GM21619 (cell line): ENCODE results near the gene GDF11.
A peak's percentile ranks its signal among the peaks of the same experiment; 100 is the strongest.

Experiments
- ATAC-seq: cut with Tn5 transposase; IDR thresholded peaks from one replicate; pipeline ENCODE4 v1.9.1; 2021; ENCODE audit not compliant: unreplicated experiment

Gene GDF11

DNA sequence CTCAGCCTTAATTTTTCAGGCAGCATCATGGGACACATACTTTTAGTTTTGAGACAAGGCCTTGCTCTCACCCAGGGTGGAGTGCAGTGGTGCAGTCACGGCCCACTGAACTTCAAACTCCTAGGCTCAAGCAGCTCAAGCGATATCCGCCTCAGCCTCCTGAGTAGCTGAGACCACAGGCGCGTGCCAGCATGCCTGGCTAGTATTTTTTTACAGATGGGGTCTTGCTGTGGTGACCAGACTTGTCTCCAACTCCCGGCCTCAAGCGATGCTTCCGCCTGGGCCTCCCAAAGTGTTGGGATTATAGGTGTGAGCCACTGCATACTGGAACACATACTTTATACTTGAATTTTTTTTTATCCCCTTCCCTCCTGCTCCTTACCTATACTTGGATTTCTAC, 20.0 kb upstream of the GDF11 start:
- no peak for ATAC-seq

GRCh38 chr12:55723516-55724225, 19.3 kb upstream of the GDF11 start:
- no peak for ATAC-seq

DNA sequence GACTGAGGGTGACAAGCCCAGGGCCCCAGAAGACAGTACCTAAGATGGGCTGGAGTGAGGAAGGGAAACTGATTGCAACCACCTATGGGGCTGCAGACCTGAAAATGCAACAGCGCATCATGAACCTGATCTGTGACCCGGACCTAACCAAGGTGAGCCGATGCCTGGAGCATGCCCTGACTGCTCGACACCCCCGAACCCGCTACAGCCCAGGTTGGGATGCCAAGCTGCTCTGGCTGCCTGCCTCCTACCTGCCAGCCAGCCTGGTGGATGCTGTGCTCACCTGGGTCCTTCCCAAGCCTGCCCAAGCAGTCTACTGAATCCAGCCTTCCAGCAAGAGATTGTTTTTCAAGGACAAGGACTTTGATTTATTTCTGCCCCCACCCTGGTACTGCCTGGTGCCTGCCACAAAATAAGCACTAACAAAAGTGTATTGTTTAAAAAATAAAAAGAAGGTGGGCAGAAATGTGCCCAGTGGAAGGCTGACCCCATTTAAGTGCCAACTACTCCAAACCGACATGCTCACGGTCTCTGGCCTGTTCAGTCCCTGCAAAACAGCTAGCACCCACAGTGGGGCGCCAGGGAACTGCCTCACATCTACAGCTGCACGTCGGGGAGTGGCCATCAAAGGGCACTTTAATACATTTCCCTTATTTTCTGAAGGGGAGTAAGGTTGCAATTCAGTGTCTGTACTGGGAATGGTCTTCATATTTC, 18.5 kb upstream of the GDF11 start:
- no peak for ATAC-seq

DNA sequence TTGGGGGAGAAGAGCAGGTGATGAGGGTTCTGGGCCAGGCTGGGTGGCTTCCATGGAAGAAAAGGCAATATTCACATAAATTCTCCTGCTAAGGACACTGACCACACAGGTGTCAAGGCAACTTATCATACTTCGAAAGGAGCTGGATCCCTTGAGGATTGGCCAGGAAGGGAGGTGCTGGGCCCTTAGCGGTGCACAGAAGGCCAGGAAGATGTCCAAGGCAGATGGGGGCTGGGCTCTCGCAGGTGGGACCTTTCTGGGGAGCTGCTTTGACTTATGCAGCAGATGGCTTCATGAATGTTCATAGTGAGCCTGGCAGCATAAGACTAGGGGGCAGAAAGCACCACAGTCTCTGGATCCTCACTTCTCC, 18.0 kb upstream of the GDF11 start:
- ATAC-seq, result no peak

DNA sequence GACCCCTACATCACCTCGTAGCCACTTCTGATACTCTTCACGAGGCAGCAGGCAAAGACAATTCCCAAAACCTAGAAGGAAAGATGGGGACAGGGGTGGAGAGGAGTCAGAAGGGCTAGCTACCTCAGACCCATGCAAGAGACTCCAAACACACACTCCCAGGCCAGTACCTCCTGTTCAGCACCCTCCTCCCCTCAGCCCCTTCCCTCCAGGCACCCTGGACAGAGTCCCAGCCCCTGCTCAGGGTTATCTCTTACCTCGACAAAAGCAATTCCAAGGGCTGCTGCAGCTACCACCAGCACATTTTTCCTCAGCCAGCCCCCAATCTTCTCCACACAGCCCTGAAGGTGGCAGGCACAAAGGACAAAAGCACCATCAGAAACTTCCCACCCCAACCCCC, 17.4 kb upstream of the GDF11 start:
- ATAC-seq, result no peak

DNA sequence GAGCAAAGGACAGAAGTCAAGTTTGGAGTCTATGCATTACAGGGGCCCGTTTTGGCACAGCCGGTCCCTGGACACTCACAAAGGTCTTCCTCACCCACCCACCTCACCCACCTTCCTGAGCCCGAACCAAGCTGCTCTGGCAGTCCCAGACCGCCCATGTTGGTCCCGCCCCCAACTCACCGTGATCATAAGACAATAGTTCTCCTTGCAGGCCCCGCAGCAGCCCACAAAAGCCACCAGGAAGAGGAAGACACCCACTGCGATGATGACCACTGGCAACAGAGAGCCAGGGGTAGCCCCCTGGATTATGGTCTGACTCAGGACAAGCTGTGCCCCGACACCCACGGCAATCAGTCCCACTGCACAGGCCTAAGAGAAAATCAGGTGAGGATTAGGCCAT, 16.0 kb upstream of the GDF11 start:
- ATAC-seq, result no peak

GRCh38 chr12:55727643-55728185, 15.2 kb upstream of the GDF11 start:
- ATAC-seq, result no peak

GRCh38 chr12:55728186-55728938, 14.6 kb upstream of the GDF11 start:
- ATAC-seq, result peak; percentile 6

- peak; percentile 56 for ATAC-seq
Measured at GRCh38 chr12:55728939-55729818, 13.7 kb upstream of the GDF11 start, which contains the start of gene CD63. Gene CD63 (minus strand): TSS chr12:55729009. CDS start chr12:55728341, 668 bp downstream.

GRCh38 chr12:55729819-55730818, 12.8 kb upstream of the GDF11 start:
- peak; percentile 41 for ATAC-seq

DNA sequence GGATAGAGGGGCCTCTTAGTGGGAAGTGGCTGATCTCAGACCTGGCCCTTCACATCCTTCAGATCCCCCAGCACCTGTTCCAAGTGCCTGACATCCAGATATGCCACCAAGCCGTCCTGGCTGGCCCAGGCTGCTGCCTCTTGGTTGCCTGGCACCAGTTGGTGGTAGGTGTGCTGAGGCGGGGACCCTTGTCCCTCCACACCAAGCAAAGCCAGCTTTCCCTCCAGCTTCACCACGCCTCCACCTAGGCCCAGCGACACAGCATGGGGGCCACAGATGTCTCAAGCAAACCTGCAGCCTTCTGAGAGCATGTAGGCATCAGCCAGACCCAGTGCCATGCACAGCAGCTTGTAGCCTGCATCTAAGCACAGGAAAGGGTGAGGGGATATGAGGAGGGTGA, 10.6 kb upstream of the GDF11 start:
- ATAC-seq, result no peak

- no peak for ATAC-seq
Measured at GRCh38 chr12:55733021-55733555, 9.8 kb upstream of the GDF11 start.

GRCh38 chr12:55733858-55734257, 9.1 kb upstream of the GDF11 start:
- no peak for ATAC-seq

- ATAC-seq, result no peak
Measured at GRCh38 chr12:55734595-55734994, 8.3 kb upstream of the GDF11 start.

- no peak for ATAC-seq
Measured at GRCh38 chr12:55736076-55736475, 6.8 kb upstream of the GDF11 start.

GRCh38 chr12:55736780-55737580, 5.9 kb upstream of the GDF11 start:
- ATAC-seq, result peak; percentile 36

DNA sequence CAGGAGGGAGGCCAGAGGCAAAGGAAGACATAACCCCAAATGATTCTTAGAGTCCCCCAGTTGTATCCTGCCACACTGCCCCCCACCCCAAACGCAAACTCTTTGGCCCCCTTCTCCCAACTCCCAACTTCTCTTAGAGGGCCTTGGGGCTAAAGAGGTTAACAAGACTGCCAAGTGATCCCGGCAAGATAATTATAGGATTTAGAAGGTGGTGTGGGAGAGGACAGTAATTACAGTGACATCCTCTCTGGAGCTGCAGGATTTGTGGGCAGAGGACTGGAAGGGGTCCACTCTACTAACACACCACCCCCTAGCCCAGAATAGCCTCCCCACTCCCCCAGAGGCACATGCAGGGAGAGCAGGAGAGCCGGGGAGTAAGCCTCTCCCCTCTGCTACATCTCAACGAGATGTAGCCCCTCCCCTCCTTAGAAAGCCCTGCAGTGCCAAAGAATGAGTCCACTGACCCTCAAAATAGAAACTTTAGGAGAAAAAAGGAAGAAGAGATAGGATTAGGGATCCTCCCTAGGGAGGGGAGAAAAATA, 5.3 kb upstream of the GDF11 start:
- no peak for ATAC-seq
